AG20443 (cell line): ENCODE measurements around the gene SAMD1.

ENCODE experiments used
- DNase-seq: peaks from one replicate; pipeline ENCODE4 v3.0.0; 2012; ENCODE audit warnings: low spot score, mixed read lengths

SAMD1 gene

DNA sequence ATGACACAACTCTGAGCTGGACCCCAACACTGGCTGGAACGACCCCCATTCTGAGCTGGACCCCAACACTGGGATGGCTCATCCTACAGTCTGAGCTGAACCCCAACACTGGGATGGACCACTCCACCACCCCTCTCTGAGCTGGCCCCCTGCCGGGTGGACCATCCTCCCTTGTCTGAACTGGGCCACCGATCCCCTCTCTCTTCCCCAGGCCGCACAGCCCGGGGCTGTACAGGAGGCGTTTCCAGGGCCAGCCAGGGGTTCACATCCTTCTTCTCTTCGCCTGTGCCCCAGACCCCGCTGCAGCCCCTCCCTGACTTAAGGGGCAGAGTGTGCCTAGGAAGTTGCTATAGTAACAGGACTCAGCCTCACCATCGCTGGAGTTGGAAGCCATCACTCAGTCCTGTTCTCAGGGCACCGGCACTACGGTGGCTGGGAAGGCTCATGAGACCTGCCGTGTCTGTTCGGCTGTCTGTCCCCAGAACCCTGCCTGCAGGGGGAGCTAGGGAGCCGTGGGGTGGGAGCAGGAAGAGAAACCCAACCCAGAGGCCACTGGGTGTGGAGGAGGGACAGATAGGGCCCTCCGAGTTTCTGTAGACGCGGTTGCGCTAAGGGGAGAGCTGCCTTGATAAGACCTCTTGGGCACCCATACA is 23.3 kb upstream of the SAMD1 start:
- no peak for DNase-seq

DNA sequence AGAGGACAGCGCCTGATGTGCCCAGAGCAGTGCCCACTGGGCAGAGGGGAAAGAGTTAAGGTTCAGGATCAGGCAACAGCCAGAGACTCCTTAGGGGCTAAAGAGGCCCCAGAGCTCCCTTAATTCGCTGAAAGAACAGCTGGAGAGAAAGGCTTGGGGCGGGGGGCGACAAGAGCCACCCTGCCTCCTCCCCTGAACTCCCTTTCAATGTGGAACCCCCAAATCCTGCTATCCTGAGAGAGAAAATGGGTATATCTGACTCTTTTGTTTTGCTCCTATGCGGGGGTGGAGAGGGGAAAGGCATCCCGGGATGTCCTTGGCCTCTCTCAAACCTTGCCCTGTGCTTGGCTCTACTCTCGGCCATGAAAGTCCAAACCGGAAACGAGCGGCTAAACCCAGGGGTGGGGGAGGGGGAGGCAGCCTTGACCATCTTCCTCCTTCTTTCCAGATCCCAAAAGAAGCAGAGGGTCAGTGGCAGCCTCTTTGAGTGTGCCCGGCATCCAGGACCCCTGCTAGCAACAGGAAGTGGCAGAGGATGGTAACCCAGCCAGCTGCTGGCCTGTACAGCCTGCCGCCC is 22.3 kb upstream of the SAMD1 start:
- peak; percentile 61 for DNase-seq

DNA sequence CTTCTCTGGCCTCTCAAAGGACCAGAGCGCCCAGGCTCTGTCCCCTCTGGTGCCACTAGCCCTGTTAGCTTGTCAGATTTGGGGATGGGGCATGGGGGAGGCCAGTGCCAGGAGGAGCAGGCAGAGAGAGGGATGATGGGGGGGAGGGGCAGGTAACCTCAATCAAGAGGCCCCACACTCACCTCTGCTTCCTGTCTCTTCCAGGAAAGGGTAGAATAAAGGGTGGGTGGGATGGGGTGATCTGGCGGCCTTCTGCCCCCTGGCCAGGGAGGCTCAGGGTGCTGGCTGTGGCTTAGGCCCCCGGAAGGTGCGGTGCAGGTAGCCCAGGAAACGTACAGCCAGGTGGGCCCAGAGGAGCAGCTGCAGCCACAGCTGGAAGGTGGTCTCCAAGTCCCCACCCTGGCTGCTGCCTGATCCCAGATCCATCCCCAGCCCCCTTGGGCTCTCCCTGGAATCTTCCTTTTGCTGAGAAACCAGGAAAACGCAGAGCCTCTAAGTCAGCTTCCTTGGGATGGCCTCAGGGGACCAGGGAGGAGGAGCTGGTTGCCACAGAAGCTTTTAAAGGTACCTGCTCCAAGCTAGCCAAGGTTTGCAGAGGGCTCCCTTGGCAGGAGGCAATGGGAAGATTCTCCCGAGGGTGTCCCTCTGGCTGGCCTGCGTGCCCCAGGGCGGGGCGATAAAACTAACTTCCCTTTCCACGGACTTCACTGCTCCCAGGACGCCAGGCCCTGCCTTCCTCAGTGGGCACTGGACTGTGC is 21.7 kb upstream of the SAMD1 start:
- DNase-seq = no peak

DNA sequence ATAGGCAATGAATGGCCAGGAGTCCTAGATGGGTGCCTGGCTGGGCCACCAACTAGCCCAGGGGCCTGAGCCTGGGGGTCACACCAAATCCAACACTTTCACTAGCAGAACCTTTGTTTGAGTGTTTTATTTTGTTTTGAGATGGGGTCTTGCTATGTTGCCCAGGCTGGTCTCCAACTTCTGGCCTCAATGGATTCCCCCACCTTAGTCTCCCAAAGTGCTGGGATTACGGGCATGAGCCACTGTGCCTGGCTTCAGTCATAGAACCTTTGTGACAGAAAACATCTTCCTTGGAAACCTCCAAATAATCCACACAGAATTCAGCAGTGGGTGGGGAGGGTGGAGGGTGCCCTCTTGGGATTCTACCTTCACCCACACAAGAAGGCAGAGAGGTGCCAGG is 20.9 kb upstream of the SAMD1 start:
- DNase-seq = no peak

DNA sequence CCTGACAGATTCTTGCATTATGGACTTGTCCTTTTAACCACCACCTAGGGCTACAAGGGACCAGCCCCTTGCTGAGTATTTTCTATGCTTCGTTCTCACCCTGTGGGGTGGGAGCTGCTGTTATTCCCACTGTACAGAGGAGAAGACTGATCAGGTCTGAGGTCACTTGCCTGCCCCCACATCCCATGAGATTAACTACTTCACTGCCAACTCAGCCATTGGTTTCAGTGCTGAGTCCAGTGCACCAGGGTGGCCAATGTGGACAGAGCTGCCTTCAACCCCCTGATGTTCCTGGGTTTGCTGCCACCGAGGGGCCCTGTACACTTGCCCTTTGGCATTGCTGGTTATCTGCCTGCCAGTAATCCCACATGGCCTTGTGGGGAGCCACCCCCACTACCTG is 20.1 kb upstream of the SAMD1 start:
- DNase-seq = no peak

DNA sequence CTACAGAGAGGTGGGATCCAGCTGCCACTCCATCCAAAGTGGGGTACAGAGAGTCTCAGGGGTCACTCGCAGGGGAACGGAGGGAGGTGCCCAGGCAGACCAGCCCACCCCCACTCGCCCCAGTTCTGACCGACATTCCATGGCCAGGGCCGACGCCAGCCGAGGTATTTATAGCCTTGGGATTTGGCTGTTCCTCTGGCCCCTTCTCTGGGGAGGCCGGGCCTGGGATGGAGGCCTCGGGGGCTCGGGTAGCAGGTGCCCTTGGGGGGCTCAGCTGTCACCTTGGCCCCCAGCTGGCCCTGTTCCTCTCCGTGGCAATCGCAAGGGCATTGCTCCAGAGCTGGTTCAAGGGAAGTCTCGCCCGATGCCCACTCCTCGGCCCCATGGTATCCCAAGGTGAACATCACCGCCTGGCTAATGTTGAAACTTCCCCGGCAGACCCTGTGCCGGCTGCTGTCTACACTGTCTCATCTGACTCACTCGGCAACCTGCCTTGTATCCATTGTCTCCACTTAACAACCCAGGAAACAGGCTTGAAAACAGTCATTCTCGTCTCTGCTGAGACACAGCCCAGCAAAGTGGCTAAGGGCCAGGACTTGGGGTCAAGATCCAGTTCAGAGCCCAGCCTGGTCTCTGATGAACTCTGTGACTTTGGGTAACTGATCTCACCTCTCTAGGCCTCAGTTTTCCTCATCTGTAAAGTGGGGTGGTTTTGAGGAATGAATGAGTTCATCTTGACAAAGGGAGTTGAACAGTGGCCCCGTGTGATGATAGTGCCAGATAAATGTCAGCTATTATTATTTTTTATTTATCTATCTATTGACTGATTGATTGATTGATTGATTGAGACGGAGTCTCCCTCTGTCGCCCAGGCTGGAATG is 17.3 kb upstream of the SAMD1 start:
- no peak for DNase-seq

DNA sequence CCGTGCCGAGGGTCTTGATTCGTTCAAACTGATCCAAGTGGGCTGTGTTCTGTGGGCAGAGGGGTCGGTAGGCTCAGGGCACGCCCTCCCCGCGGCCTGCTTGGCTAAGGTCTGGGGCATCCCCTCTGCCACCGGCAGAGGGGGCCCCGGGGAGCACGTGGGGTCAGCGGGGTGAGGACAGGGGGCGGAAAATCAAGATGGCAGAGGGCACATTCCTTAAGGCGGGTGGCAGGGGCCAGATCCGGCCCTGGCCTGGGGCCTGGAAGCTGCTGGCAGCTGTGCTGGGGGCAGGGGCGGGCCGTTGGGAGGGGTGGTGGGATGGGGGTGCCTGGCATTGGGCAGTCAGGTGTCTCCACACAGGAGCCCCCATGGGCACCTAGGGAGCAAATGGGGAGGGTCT is 16.3 kb upstream of the SAMD1 start:
- DNase-seq = no peak

DNA sequence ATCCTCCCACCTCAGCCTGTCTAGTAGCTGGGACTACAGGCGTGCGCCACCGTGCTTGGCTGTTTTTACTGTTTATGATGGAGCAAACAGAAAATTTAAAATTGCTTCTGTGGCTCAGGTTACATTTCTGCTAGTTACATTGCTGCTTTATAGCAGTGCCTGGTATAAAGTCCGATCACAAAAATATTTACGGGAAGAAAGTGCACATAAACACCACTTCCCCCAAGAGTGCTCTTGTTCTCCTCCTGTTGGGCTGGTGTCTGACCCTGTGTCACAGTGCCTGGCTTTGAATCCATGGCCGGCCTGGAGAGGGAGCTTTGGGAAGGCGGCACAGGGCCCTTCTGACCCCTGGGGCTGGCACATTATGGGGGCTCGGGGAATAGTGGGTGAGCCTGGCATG is 15.1 kb upstream of the SAMD1 start:
- no peak for DNase-seq

DNA sequence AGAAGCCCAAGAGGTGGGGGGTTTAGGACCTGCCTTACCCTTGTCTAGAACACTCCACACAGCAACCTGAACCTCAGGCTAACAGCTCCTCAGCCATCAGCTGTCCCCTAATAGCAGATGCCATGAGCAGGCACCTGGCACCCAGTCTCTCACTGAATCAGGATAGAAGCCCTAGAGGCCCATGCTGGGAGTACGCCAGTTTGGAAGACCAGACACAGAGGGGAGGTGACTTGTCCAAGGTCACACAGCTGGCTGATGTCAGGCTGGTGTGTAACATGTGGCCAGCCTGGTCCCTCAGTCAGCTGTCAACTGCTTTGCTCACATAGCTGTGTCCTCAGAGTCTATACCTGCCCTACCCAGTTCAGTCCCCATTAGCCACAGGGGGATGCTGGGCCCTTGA is 12.8 kb upstream of the SAMD1 start:
- no peak for DNase-seq

DNA sequence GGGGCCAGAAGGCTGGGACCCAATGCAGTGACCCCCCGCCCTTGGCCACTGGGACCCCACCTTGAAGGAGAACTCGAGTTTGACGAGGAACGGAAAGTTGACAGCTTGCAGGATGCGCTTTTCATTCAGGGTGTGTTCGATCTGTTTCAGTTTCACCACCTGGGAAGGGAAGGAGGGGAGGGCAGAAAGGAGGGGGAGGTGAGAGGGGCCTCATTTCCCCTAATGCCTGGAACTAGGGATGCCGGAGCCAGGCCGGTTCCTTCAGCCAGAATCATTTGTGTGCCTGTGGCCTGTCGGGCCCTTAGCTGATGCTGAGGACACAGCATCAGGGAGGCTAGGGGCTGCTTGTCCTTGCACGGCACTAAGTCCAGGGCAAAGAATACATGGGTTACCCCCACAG is 12.2 kb upstream of the SAMD1 start:
- no peak for DNase-seq

DNA sequence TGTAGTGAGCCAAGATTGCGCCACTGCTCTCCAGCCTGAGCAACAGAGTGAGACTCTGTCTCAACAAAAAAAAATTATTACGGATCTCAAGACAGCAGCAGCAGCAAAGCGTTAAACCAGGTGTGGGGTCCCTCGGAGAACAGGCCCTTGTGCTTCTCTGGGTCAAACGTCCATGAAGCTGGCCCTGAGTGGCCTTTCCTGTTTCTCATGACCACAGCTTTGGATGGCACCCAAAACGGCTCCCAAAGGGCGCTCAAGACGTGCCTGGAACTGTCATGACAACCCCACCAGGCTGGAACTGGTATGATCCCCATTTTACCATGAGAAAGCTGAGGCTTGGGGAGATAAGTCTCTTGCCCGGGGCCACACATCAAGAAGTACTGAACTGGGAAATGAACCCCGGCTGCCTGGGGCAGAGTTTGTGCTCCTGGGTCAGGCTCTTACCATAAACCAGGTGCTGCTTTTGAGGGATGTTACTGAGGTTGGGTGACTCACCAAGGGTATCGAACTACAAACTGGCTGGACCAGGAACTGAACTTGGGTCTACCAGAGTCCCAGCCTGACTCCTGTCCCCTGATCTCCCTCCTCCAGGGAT is 11.6 kb upstream of the SAMD1 start:
- DNase-seq = no peak

DNA sequence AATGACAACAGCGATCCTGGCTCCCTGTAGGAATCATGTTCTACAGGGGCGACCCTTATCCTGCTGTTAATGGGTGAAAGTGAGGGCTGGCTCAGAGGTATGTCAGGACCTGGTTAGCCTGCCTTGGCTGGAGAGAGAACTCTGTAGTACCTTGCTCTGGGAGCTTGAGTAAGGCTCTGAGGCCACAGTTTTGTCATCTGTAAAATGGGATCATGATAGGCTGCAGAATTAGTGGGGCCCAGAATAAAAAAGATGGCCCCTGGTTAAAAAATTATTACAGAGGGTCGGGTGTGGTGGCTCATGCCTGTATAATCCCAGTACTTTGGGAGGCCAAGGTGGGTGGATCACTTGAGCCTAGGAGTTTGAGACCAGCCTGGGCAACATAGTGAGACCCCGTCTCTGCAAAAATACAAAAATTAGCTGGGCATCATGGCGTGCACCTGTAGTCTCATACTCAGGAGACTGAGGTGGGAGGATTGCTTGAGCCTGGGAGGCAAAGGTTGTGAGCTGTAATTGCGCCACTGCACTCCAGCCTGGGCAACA is 10.5 kb upstream of the SAMD1 start:
- DNase-seq = no peak

DNA sequence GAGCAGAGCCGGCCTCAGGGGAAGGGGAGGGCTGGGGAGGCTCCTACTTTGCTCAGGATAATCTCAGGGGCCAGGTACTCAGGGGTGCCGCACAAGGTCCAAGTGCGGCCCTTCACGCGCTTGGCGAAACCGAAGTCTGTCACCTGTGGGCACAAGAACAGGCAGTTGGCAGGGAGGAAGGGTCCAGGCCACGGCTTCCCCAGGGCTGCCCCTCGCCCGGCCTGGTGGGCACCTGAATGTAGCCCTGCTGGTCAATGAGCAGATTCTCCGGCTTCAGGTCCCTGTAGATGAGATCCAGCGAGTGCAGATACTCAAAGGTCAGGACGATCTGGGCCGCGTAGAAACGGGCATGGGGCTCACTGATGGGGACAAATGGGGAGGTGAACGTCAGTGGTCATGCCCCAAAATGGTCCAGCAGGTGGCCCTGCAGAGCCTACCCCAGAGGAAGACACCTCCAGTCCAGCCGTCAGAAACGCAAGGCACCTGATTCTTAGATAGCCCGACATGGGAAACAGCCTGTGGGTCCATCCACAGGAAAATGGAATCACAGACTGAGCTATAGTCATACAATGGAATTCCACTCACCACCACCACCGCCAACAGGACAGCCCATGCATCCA is 7.1 kb upstream of the SAMD1 start:
- DNase-seq = peak; percentile 2

DNA sequence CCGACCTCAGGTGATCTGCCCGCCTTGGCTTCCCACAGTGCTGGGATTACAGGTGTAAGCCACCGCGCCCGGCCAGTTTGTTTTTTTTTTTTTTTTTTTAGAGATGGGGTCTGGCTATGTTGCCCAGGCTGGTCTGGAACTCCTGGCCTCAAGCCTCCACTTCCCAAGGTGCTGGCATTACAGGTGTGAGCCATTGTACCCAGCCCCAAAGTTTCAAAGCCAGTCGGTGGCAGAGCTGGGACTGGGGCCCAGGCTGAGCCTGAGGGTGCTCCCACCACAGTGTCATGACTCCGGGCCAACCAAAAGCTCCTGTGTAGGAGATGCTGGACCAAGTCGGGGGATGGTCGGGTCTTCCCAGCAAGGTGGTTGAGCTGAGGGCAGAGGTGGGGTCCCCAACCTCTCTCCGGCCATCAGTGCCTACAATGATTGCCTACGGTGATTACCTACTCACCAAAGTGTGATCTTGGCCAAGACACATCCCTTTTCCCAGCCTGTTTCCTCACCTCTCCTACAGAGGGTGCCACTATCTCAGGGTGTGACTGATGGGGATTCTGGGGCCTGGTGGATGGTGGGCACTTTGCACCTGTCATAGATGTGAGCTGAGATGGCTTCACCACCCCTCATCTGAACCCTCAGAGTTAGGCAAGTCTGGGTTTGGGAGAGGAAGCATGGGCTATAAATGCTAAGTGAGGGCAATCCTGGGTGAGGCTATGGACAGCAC is 5.9 kb upstream of the SAMD1 start:
- DNase-seq = no peak

DNA sequence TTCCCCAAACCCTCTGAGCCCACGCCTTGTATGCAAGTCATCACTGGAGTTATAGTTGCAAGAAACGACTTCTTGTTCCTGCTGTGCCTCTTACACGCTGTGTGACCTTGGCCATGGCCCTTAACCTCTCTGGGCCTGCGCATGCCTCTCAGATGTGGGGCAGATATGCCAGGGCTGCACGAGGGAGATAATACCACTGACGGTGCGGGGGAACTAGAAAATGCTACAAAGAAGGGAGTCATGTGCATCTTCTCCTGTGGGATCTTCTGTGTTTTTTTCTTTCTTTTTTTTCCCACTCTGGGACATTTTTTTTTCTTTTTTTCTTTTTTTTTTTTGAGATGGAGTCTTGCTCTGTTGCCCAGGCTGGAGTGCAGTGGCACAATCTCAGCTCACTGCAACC is 4.3 kb upstream of the SAMD1 start:
- no peak for DNase-seq

DNA sequence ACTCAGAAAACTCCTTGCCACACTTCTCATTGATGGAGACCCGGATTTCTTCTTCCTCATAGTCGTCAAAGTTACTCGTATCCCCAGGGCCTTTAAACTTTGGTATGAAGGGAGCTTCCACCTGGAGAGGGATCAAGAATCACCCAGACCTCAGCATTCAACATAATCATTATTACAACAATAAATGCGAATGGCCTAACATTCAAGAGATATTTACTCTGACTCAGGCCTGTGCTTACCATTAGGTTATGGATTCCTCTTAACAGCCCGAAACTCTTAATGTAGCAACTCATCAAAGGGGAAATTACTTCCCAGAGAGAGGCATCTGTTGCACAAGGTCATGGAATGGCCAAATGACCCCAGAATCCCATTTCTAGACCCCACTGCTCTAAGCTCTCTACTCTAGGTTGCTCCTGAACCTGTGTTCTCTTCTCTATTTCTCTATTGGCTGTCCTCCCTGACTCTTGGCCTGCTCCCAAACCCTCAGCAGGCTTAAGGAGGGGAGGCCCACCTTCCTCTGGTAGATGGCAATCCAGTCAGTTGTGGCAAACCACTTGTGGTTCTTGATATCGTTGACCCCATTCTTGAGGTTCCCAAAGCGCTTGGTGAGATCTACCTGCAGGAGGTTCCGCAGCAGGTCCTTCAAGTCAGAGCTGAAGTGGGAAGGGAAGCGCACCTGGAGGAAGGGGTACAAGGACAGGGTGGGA is 2.7 kb upstream of the SAMD1 start:
- no peak for DNase-seq

DNA sequence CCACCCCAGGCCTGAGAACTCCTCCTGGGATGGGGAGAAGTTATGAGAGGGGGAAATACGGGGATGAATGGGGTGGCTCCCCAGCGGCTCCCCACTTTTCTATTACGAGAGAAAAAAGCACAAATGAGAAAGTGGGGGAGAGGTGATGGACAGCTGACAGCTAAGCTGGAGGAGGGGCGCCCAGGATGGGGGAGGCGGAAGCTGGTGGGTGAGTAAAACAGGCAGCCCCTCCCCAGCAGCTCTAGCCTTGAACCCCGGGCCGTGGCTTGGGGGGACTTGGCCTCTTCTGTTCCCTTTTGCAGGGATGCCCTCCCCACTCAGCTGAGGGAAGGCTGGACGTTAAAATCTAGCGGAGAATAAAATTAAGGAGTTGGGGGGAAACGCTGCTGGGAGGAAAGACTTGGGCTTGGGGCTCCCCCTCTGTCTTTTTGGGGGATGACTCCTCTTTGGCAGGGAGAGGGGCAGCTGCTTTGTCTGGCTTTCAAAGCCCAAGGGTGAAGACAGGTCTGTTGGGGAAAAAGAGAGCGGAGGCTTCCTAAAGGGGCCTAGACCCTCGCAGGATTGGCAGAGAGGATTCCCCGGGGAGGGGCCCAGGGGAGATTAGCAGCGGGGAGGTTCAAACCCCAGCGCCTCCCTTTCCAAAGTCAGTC is 1.4 kb upstream of the SAMD1 start:
- peak; percentile 18 for DNase-seq

DNA sequence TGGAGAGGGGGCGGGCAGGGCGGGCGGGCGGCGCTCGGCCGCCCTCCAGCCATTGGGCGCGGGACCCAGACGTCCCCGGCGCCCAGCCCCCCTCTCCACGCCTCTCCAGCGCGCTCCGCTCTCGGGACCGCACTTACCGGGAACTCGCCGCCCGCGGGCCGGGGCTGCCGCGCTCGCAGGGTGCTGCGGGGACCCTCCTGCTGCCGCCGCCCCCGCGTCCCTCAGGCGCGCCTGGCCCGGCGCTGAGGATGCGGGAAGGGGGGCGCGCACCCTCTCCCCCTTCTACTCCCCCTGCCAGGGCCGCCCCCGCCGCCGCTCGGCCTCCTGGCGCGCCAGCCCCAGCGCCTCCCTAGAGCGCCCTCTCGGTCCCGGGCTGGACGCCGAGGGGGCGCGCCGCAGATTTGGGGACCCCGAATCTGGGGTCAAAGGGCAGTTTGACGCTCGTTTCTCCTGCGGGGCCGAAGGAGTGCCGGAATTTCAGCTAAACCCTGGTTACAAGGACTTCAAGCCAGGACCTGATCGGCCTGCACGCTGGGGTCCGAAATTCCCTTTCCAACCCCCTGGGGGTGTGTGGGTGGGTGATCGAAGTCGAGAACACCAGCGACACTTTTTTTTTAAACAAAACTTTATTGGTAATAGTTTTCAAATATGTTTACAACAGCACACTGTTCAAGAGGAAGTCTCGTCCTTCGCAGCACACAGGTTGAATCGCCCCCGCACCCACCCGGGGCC is 696 bp upstream of the SAMD1 start:
- DNase-seq = peak; percentile 52
